Measurements from ENCODE around the gene ADPRM. TPM values are rescaled to one million over a fixed set of nuclear protein-coding genes. Genes with fewer than 3 reads are reported as not detected.

The ADPRM gene
- total RNA-seq, 1 experiment from 2014 or later = 2.9 TPM

DNA sequence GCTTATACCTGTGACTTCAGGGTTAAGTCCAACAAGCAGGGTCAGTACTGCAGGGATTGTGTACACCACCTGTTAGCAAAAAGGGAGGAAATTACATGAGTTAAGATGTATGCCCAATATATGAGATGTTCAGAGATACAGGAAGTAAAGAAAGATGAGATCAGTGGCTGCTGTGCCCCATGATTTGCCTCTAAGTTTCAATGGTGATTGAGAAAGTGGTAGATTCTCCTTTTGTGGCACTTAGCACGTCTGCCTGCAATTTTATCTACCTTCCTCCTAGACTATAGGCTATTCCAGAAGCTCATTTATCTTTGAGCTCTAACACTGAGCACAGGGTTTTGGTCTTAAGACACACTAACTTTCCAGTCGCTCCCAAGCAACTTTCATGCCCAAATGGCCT, 28.8 kb downstream of the ADPRM start:
- ATAC-seq = no peak
- Histone ChIP-seq H3K36me3 (ENCODE audit: low read depth, low read length) (no peaks in the 10 kb centered on the region), H3K27ac (ENCODE audit: low read length) (no peak overlapping the region), H3K4me1 (ENCODE audit: insufficient read depth, low read length) (peaks cover 3% of the 10 kb centered on the region; the same call in 1 of the 2 replicates), H4K20me1 (ENCODE audit: low read length) (no peaks in the 10 kb centered on the region), H3K9ac (ENCODE audit: low read length) (no peak overlapping the region), H2AFZ (ENCODE audit: low read length) (no peak overlapping the region), H3K9me2 (replicated peaks; ENCODE audit: low read length) (no peaks in the 10 kb centered on the region), H3F3A (ENCODE audit: low read length, unreplicated experiment) (no peaks in the 10 kb centered on the region), H3K79me2 (ENCODE audit: low read length) (no peaks in the 10 kb centered on the region), H3K9me3 (ENCODE audit: low read length) (no peaks in the 10 kb centered on the region), H3K4me2 (ENCODE audit: low read length) (no peak overlapping the region), H3K4me3 (ENCODE audit: low read length) (no peak overlapping the region), H3K27me3 (ENCODE audit: low read length) (no peaks in the 10 kb centered on the region)
- ChIA-PET POLR2A (ENCODE audit: unreplicated experiment) (no interaction called here), CTCF (no interaction called here)
- DNase-seq = no peak
- TF ChIP-seq, protein P1, sequence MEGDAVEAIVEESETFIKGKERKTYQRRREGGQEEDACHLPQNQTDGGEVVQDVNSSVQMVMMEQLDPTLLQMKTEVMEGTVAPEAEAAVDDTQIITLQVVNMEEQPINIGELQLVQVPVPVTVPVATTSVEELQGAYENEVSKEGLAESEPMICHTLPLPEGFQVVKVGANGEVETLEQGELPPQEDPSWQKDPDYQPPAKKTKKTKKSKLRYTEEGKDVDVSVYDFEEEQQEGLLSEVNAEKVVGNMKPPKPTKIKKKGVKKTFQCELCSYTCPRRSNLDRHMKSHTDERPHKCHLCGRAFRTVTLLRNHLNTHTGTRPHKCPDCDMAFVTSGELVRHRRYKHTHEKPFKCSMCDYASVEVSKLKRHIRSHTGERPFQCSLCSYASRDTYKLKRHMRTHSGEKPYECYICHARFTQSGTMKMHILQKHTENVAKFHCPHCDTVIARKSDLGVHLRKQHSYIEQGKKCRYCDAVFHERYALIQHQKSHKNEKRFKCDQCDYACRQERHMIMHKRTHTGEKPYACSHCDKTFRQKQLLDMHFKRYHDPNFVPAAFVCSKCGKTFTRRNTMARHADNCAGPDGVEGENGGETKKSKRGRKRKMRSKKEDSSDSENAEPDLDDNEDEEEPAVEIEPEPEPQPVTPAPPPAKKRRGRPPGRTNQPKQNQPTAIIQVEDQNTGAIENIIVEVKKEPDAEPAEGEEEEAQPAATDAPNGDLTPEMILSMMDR (conservative IDR thresholded peaks at IDR 0.05; ENCODE audit: low read depth, low read length) = no peak
- TF ChIP-seq EZH2phosphoT487 (IDR thresholded peaks at IDR 0.05; ENCODE audit: borderline replicate concordance, low read length) = no peak
- TF ChIP-seq EZH2 (IDR thresholded peaks at IDR 0.05; ENCODE audit: low read length, unreplicated experiment) = no peak
- intact Hi-C loops (cut with micrococcal nuclease) = no loop called here
- no TSS peak for BruUV-seq (replicated peaks)

DNA sequence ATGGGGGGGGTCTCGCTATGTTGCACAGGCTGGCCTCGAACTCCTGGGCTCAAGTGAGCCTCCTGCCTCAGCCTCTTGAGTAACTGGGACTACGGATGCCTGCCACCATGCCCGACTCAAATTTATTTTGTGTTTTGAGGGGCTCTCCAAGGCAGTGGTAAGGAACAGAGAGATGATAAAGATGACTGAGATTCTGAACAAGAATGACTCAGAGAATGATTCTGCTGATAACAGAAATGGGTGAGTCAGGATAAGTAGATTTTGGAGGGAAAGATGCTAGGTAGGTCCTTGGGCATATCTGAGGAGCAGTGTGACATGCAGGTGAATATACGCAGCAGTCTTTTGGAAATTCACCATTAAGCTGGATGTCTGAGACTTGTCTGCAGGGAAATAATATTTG, 29.8 kb downstream of the ADPRM start:
- Histone ChIP-seq H3K4me3 (ENCODE audit: low read length) (no peak overlapping the region), H3K4me2 (ENCODE audit: low read length) (no peak overlapping the region), H4K20me1 (ENCODE audit: low read length) (no peaks in the 10 kb centered on the region), H3F3A (ENCODE audit: low read length, unreplicated experiment) (no peaks in the 10 kb centered on the region), H3K9ac (ENCODE audit: low read length) (no peak overlapping the region), H3K27ac (ENCODE audit: low read length) (no peak overlapping the region), H3K9me2 (replicated peaks; ENCODE audit: low read length) (no peaks in the 10 kb centered on the region), H3K36me3 (ENCODE audit: low read depth, low read length) (no peaks in the 10 kb centered on the region), H3K4me1 (ENCODE audit: insufficient read depth, low read length) (peaks cover 3% of the 10 kb centered on the region; the same call in 1 of the 2 replicates), H2AFZ (ENCODE audit: low read length) (no peak overlapping the region), H3K9me3 (ENCODE audit: low read length) (no peaks in the 10 kb centered on the region), H3K27me3 (ENCODE audit: low read length) (no peaks in the 10 kb centered on the region), H3K79me2 (ENCODE audit: low read length) (no peaks in the 10 kb centered on the region)
- TF ChIP-seq EZH2 (IDR thresholded peaks at IDR 0.05; ENCODE audit: low read length, unreplicated experiment) = no peak
- TF ChIP-seq, protein P1 (conservative IDR thresholded peaks at IDR 0.05; ENCODE audit: low read depth, low read length) = no peak
- TF ChIP-seq EZH2phosphoT487 (IDR thresholded peaks at IDR 0.05; ENCODE audit: borderline replicate concordance, low read length) = no peak
- BruUV-seq (replicated peaks) = no TSS peak
- CTCF ChIA-PET = no interaction called here
- no peak for ATAC-seq
- POLR2A ChIA-PET (ENCODE audit: unreplicated experiment) = no interaction called here
- peak; percentile 2 for DNase-seq
- intact Hi-C loops (cut with micrococcal nuclease) = no loop called here

DNA sequence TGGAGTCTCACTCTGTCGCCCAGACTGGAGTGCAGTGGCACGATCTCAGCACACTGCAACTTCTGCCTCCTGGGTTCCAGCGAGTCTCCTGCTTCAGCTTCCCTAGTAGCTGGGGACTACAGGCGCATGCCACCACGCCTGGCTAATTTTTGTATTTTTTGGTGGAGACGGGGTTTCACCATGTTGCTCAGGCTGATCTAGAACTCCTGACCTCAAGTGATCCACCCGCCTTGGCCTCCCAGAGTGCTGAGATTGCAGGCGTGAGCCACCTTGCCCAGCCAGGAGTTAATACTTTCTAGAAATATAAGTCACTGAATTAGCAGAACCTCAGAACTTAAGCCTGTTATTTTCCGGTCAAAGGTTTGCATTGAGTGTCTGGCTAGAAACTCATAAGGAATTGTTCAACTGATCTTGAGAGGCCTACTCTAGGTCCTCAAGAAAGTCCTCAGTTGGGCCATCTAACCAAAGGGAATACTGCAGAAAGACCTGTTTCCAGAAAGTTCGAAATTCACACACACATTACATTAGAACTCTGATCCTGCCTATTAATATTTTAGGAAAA, 31.0 kb downstream of the ADPRM start:
- Histone ChIP-seq H3F3A (ENCODE audit: low read length, unreplicated experiment) (no peaks in the 10 kb centered on the region), H3K4me1 (ENCODE audit: insufficient read depth, low read length) (peaks cover 3% of the 10 kb centered on the region; the same call in 1 of the 2 replicates), H3K79me2 (ENCODE audit: low read length) (no peaks in the 10 kb centered on the region), H2AFZ (ENCODE audit: low read length) (no peak overlapping the region), H3K4me2 (ENCODE audit: low read length) (no peak overlapping the region), H3K9me3 (ENCODE audit: low read length) (no peaks in the 10 kb centered on the region), H4K20me1 (ENCODE audit: low read length) (no peaks in the 10 kb centered on the region), H3K27ac (ENCODE audit: low read length) (no peak overlapping the region), H3K4me3 (ENCODE audit: low read length) (no peak overlapping the region), H3K36me3 (ENCODE audit: low read depth, low read length) (no peaks in the 10 kb centered on the region), H3K27me3 (ENCODE audit: low read length) (no peaks in the 10 kb centered on the region), H3K9me2 (replicated peaks; ENCODE audit: low read length) (no peaks in the 10 kb centered on the region), H3K9ac (ENCODE audit: low read length) (no peak overlapping the region)
- ATAC-seq (no peak), DNase-seq (no peak)
- CTCF ChIA-PET = no interaction called here
- no TSS peak for BruUV-seq (replicated peaks)
- no peak for TF ChIP-seq EZH2phosphoT487 (IDR thresholded peaks at IDR 0.05; ENCODE audit: borderline replicate concordance, low read length)
- no peak for TF ChIP-seq EZH2 (IDR thresholded peaks at IDR 0.05; ENCODE audit: low read length, unreplicated experiment)
- TF ChIP-seq, protein P1 (conservative IDR thresholded peaks at IDR 0.05; ENCODE audit: low read depth, low read length) = no peak
- intact Hi-C loops (cut with micrococcal nuclease) = loop anchor here (2.0 kb wide), 1 partner anchor 32 kb away; the partner anchor contains the start of genes ADPRM and SCO1
- POLR2A ChIA-PET (ENCODE audit: unreplicated experiment) = no interaction called here

Data from PC-3 (cell line).